K562 (cell line): ENCODE results near the gene ST7. TPM values are rescaled to one million over a fixed set of nuclear protein-coding genes. Genes with fewer than 3 reads are reported as not detected.

Source experiments
- CBX2 ChIP-seq: fragments of 200-600 bp; sonication (generic); IDR thresholded peaks from one replicate; pipeline ENCODE4 v1.6.1; 2012; ENCODE audit warnings: mild to moderate bottlenecking, low read length, inconsistent platforms; ENCODE audit not compliant: insufficient read depth, poor library complexity, severe bottlenecking
- DMBX1 ChIP-seq: fragments of 250-450 bp; sonication (Bioruptor Pico); IDR thresholded peaks from 2 replicates; pipeline ENCODE4 v1.8.0; 2022; ENCODE audit warnings: inconsistent platforms, mild to moderate bottlenecking, moderate library complexity, borderline replicate concordance
- ELF2 ChIP-seq: fragments of 250-450 bp; sonication (Bioruptor Pico); IDR thresholded peaks from 2 replicates; pipeline ENCODE4 v1.5.0; 2021; ENCODE audit warnings: mild to moderate bottlenecking
- EP300 ChIP-seq: IDR thresholded peaks from 2 replicates; pipeline ENCODE4 v1.6.1; 2012; ENCODE audit warnings: low read length, improper control_type of control experiment
- FOS ChIP-seq: IDR thresholded peaks from 3 replicates; pipeline ENCODE4 v1.6.1; 2011; ENCODE audit not compliant: insufficient read length; ENCODE audit errors: extremely low read depth
- GATAD2A ChIP-seq: fragments of 450-650 bp; IDR thresholded peaks from 2 replicates; pipeline ENCODE4 v1.6.1; 2017
- HSF4 ChIP-seq: fragments of 250-450 bp; sonication (Bioruptor Pico); IDR thresholded peaks from 2 replicates; pipeline ENCODE4 v2.1.2; 2022; ENCODE audit warnings: mild to moderate bottlenecking, moderate library complexity, borderline replicate concordance
- KDM4B ChIP-seq, 2 experiments: fragments of 450-650 bp in 1 of 2; sonication (generic) in 1 of 2; IDR thresholded peaks; 2 replicates each; pipeline ENCODE4 v1.6.1; 2016 to 2017; ENCODE audit warnings: borderline replicate concordance in 2 of 2, antibody characterized with exemption in 1 of 2, low read depth in 1 of 2, mild to moderate bottlenecking in 1 of 2
- MBD2 ChIP-seq: sonication (generic); IDR thresholded peaks from 2 replicates; pipeline ENCODE4 v1.6.1; 2016; ENCODE audit warnings: low read depth, borderline replicate concordance
- NCOA1 ChIP-seq: fragments of 450-650 bp; IDR thresholded peaks from 2 replicates; pipeline ENCODE4 v1.6.1; 2016; ENCODE audit warnings: low read depth
- NCOA2 ChIP-seq, 2 experiments: fragments of 450-650 bp; IDR thresholded peaks; 2 replicates each; pipeline ENCODE4 v1.6.1; 2018; ENCODE audit warnings: mild to moderate bottlenecking in 2 of 2, moderate library complexity in 1 of 2; ENCODE audit not compliant: partially characterized antibody in 2 of 2
- NR3C1 ChIP-seq: sonication (generic); formaldehyde crosslinking; IDR thresholded peaks from 2 replicates; pipeline ENCODE4 v1.8.1; 2022; ENCODE audit warnings: missing genetic modification reagents
- POLR3G ChIP-seq: IDR thresholded peaks from 2 replicates; pipeline ENCODE4 v1.6.1; 2011; ENCODE audit not compliant: insufficient read length, insufficient replicate concordance; ENCODE audit errors: extremely low read depth
- RCOR1 ChIP-seq, 2 experiments: IDR thresholded peaks; 2 replicates each; pipeline ENCODE4 v1.6.1; 2012; ENCODE audit warnings: low read depth in 2 of 2, low read length in 2 of 2, borderline replicate concordance in 1 of 2, improper control_type of control experiment in 1 of 2
- SRSF7 ChIP-seq: fragments of 200-400 bp; formaldehyde crosslinking; optimal IDR thresholded peaks from 2 replicates; pipeline ENCODE3; 2017; ENCODE audit warnings: mild to moderate bottlenecking, low read depth, low read length
- ZNF232 ChIP-seq: sonication (generic); formaldehyde crosslinking; IDR thresholded peaks from 2 replicates; pipeline ENCODE4 v1.8.0; 2022; ENCODE audit warnings: mild to moderate bottlenecking, missing genetic modification reagents
- ZNF778 ChIP-seq: fragments of 450-650 bp; formaldehyde crosslinking; IDR thresholded peaks from 2 replicates; pipeline ENCODE4 v1.4.0; 2020; ENCODE audit warnings: mild to moderate bottlenecking, moderate library complexity
- ZNF830 ChIP-seq: fragments of 250-450 bp; sonication (Bioruptor Pico); IDR thresholded peaks from 2 replicates; pipeline ENCODE4 v1.5.0; 2021; ENCODE audit warnings: mild to moderate bottlenecking
- polyA plus RNA-seq, 8 experiments: library from polyadenylated mRNA; depleted of rRNA in 4 of 8; stranded (reverse) in 5 of 8; unstranded in 3 of 8; fragments of >200 nt; fragmentation: Nextera tagmentation in 2 of 8; fragmentation: Illumina TruSeq in 1 of 8; extraction: Ambion mirVana in 2 of 8; extraction: Trizol in 1 of 8; gene quantifications; 2 replicates each; pipeline versions ENCODE4 v1.2.1 to v1.2.3, GENCODE V29; 2011 to 2014; ENCODE audit warnings: inconsistent platforms in 1 of 8, missing spikeins in 1 of 8
- total RNA-seq, 7 experiments: library from RNA; depleted of rRNA in 6 of 7; stranded (reverse); fragments of >200 nt in 6 of 7; fragmentation: Illumina TruSeq in 2 of 7; extraction: Trizol in 2 of 7; gene quantifications; 2 replicates each; pipeline versions ENCODE4 v1.2.1 to v1.2.3, GENCODE V29; 2011 to 2021; ENCODE audit warnings: low replicate concordance in 1 of 7
- TF ChIP-seq, protein P1 (sequence below): fragments of 450-650 bp; formaldehyde crosslinking; conservative IDR thresholded peaks from 2 replicates; pipeline ENCODE4 v1.4.0; 2022; ENCODE audit warnings: mild to moderate bottlenecking, missing genetic modification characterization
- TF ChIP-seq, protein P2 (sequence below): IDR thresholded peaks from 2 replicates; pipeline ENCODE4 v1.6.1; 2016; ENCODE audit warnings: missing genetic modification characterization, missing compliant biosample characterization
- TF ChIP-seq, protein P3 (sequence below): sonication (generic); formaldehyde crosslinking; IDR thresholded peaks from 2 replicates; pipeline ENCODE4 v1.8.1; 2023; ENCODE audit warnings: mild to moderate bottlenecking, missing genetic modification reagents
- TF ChIP-seq, protein P4 (sequence below): fragments of 450-650 bp; IDR thresholded peaks from 2 replicates; pipeline ENCODE4 v1.6.1; 2016
- TF ChIP-seq, protein P5 (sequence below): fragments of 250-450 bp; sonication (Bioruptor Pico); IDR thresholded peaks from 2 replicates; pipeline ENCODE4 v1.9.0; 2021; ENCODE audit warnings: mild to moderate bottlenecking

ST7 gene
- total and polyA plus RNA-seq, 9 of the 15 experiments (the other 6 are each of a cell fraction or from before 2014, with no cell fraction given), result 23.9 to 56.3 (median 36.9) TPM

DNA sequence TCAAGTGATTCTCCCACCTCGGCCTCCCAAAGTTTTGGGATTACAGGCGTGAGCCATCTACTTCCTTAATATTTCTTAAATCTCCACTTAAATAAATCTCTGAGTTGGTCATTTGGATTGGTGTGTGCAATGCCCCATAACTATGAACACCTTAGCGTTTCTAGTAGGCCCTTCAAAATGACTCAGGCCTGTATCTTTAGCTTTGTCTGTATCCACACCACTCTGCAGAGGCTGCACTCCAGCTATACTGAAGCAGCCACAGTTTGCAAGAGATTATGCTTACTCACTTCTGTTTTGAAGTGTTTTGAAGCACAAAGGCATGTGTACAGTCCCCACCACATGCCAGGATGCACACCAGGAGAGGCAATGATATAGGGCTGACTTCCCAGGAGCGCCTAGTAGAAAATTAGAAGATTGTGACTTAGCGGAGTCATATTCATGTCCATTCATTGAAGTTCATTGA is 2.4 kb upstream of the ST7 start (continued):
- TF ChIP-seq EP300 (peak; percentile 37; the same call in 1 of the 2 replicates), ZNF830 (0 out of 2 replicates have a peak, but pooled peaks have one; percentile 30), ELF2 (CRISPR knock-in tag) (no peak), NCOA1 (no peak), POLR3G (no peak), HSF4 (CRISPR knock-in tag) (no peak), FOS (no peak), MBD2 (no peak; the same call in 1 of the 2 replicates), GATAD2A (no peak), NR3C1 (CRISPR knock-in tag) (no peak), DMBX1 (CRISPR knock-in tag) (no peak; the same call in 1 of the 2 replicates), RCOR1 (IDR thresholded peaks at IDR 0.05; ENCODE audit: borderline replicate concordance in 1 of 2, low read depth in 2 of 2, low read length in 2 of 2) (0 out of 4 replicates have a peak, but pooled peaks of 1 of the 2 experiments have one; percentile 23), NCOA2 (IDR thresholded peaks at IDR 0.05; ENCODE audit: partially characterized antibody in 2 of 2) (no peak), CBX2 (no peak), KDM4B (IDR thresholded peaks at IDR 0.05; ENCODE audit: borderline replicate concordance in 2 of 2, low read depth in 1 of 2) (no peak), SRSF7 (no peak), ZNF232 (CRISPR knock-in tag) (no peak), ZNF778 (no peak)
- TF ChIP-seq, protein P1, sequence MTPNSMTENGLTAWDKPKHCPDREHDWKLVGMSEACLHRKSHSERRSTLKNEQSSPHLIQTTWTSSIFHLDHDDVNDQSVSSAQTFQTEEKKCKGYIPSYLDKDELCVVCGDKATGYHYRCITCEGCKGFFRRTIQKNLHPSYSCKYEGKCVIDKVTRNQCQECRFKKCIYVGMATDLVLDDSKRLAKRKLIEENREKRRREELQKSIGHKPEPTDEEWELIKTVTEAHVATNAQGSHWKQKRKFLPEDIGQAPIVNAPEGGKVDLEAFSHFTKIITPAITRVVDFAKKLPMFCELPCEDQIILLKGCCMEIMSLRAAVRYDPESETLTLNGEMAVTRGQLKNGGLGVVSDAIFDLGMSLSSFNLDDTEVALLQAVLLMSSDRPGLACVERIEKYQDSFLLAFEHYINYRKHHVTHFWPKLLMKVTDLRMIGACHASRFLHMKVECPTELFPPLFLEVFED, result no peak
- TF ChIP-seq, protein P2, sequence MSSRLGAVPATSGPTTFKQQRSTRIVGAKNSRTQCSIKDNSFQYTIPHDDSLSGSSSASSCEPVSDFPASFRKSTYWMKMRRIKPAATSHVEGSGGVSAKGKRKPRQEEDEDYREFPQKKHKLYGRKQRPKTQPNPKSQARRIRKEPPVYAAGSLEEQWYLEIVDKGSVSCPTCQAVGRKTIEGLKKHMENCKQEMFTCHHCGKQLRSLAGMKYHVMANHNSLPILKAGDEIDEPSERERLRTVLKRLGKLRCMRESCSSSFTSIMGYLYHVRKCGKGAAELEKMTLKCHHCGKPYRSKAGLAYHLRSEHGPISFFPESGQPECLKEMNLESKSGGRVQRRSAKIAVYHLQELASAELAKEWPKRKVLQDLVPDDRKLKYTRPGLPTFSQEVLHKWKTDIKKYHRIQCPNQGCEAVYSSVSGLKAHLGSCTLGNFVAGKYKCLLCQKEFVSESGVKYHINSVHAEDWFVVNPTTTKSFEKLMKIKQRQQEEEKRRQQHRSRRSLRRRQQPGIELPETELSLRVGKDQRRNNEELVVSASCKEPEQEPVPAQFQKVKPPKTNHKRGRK (tag), result no peak
- TF ChIP-seq, protein P3, sequence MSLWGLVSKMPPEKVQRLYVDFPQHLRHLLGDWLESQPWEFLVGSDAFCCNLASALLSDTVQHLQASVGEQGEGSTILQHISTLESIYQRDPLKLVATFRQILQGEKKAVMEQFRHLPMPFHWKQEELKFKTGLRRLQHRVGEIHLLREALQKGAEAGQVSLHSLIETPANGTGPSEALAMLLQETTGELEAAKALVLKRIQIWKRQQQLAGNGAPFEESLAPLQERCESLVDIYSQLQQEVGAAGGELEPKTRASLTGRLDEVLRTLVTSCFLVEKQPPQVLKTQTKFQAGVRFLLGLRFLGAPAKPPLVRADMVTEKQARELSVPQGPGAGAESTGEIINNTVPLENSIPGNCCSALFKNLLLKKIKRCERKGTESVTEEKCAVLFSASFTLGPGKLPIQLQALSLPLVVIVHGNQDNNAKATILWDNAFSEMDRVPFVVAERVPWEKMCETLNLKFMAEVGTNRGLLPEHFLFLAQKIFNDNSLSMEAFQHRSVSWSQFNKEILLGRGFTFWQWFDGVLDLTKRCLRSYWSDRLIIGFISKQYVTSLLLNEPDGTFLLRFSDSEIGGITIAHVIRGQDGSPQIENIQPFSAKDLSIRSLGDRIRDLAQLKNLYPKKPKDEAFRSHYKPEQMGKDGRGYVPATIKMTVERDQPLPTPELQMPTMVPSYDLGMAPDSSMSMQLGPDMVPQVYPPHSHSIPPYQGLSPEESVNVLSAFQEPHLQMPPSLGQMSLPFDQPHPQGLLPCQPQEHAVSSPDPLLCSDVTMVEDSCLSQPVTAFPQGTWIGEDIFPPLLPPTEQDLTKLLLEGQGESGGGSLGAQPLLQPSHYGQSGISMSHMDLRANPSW (CRISPR knock-in tag), result no peak
- TF ChIP-seq, protein P4, sequence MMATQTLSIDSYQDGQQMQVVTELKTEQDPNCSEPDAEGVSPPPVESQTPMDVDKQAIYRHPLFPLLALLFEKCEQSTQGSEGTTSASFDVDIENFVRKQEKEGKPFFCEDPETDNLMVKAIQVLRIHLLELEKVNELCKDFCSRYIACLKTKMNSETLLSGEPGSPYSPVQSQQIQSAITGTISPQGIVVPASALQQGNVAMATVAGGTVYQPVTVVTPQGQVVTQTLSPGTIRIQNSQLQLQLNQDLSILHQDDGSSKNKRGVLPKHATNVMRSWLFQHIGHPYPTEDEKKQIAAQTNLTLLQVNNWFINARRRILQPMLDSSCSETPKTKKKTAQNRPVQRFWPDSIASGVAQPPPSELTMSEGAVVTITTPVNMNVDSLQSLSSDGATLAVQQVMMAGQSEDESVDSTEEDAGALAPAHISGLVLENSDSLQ, result no peak
- TF ChIP-seq, protein P5, sequence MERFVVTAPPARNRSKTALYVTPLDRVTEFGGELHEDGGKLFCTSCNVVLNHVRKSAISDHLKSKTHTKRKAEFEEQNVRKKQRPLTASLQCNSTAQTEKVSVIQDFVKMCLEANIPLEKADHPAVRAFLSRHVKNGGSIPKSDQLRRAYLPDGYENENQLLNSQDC (CRISPR knock-in tag), result no peak
